Measurements from ENCODE around the gene SLC4A11. TPM values are rescaled to one million over a fixed set of nuclear protein-coding genes. Genes with fewer than 3 reads are reported as not detected.

The SLC4A11 gene
- total and polyA plus RNA-seq, 2 experiments from 2014 or later = 14.8 to 17.1 TPM

GRCh38 chr20:3209946-3210317 is 29.1 kb downstream of the SLC4A11 start:
- H3K27me3 Mint-ChIP-seq (ENCODE audit: insufficient read depth, low read depth, poor library complexity) = peaks cover 5% of the 10 kb centered on the region

More at GRCh38 chr20:3209946-3210317, 29.1 kb downstream of the SLC4A11 start:
- Histone ChIP-seq H3K4me1 (ENCODE audit: insufficient read depth) (0 out of 2 replicates have a peak, but pooled peaks cover 10% of the 10 kb centered on the region), H3K27me3 (ENCODE audit: insufficient read depth) (no peaks in the 10 kb centered on the region), H3K4me3 (peak overlapping the region; percentile 97), H4K20me1 (replicated peaks; ENCODE audit: insufficient read depth) (peaks cover 9% of the 10 kb centered on the region; the same call in 1 of the 2 replicates), H3K27ac (ENCODE audit: low read depth) (no peak overlapping the region), H3K79me2 (replicated peaks; ENCODE audit: insufficient read depth) (peaks cover 28% of the 10 kb centered on the region), H3K9me2 (ENCODE audit: insufficient read depth) (no peaks in the 10 kb centered on the region), H3F3A (replicated peaks; ENCODE audit: low read depth) (no peaks in the 10 kb centered on the region), H2AFZ (peak overlapping the region; percentile 94), H3K4me2 (peak overlapping the region; percentile 99), H3K36me3 (ENCODE audit: insufficient read depth) (peaks cover 3% of the 10 kb centered on the region; the same call in 1 of the 2 replicates)
- DNase-seq (ENCODE audit: low spot score) (no peak), ATAC-seq (peak; percentile 26; the same call in 2 of the 3 replicates)
- Mint-ChIP-seq H3K4me3 (peak overlapping the region; percentile 86), H3K27ac (peak overlapping the region; percentile 90), H3K4me1 (peaks cover 4% of the 10 kb centered on the region; the same call in 1 of the 3 replicates), H3K36me3 (ENCODE audit: low read depth) (peaks cover 20% of the 10 kb centered on the region), H3K9me3 (no peaks in the 10 kb centered on the region)
- no peak for TF ChIP-seq CREB1 (CRISPR knock-in tag; IDR thresholded peaks at IDR 0.05; ENCODE audit: low read depth)
- no peak for TF ChIP-seq EZH2 (IDR thresholded peaks at IDR 0.05; ENCODE audit: low read depth, unreplicated experiment)
- no peak for TF ChIP-seq ZNF331 (CRISPR knock-in tag; IDR thresholded peaks at IDR 0.05; ENCODE audit: low read depth)
- no peak for TF ChIP-seq STAT1 (IDR thresholded peaks at IDR 0.05; ENCODE audit: unreplicated experiment)
- TF ChIP-seq, protein P1, sequence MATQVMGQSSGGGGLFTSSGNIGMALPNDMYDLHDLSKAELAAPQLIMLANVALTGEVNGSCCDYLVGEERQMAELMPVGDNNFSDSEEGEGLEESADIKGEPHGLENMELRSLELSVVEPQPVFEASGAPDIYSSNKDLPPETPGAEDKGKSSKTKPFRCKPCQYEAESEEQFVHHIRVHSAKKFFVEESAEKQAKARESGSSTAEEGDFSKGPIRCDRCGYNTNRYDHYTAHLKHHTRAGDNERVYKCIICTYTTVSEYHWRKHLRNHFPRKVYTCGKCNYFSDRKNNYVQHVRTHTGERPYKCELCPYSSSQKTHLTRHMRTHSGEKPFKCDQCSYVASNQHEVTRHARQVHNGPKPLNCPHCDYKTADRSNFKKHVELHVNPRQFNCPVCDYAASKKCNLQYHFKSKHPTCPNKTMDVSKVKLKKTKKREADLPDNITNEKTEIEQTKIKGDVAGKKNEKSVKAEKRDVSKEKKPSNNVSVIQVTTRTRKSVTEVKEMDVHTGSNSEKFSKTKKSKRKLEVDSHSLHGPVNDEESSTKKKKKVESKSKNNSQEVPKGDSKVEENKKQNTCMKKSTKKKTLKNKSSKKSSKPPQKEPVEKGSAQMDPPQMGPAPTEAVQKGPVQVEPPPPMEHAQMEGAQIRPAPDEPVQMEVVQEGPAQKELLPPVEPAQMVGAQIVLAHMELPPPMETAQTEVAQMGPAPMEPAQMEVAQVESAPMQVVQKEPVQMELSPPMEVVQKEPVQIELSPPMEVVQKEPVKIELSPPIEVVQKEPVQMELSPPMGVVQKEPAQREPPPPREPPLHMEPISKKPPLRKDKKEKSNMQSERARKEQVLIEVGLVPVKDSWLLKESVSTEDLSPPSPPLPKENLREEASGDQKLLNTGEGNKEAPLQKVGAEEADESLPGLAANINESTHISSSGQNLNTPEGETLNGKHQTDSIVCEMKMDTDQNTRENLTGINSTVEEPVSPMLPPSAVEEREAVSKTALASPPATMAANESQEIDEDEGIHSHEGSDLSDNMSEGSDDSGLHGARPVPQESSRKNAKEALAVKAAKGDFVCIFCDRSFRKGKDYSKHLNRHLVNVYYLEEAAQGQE (IDR thresholded peaks at IDR 0.05; ENCODE audit: unreplicated experiment) = no peak
- no peak for TF ChIP-seq CTCF (conservative IDR thresholded peaks at IDR 0.05; ENCODE audit: low read depth in 2 of 2)
- no peak for TF ChIP-seq NANOG (IDR thresholded peaks at IDR 0.05; ENCODE audit: borderline replicate concordance)
- TF ChIP-seq ZNF114 (CRISPR knock-in tag; IDR thresholded peaks at IDR 0.05) = no peak
- no peak for TF ChIP-seq JUNB (IDR thresholded peaks at IDR 0.05; ENCODE audit: unreplicated experiment)
- TF ChIP-seq, protein P2, sequence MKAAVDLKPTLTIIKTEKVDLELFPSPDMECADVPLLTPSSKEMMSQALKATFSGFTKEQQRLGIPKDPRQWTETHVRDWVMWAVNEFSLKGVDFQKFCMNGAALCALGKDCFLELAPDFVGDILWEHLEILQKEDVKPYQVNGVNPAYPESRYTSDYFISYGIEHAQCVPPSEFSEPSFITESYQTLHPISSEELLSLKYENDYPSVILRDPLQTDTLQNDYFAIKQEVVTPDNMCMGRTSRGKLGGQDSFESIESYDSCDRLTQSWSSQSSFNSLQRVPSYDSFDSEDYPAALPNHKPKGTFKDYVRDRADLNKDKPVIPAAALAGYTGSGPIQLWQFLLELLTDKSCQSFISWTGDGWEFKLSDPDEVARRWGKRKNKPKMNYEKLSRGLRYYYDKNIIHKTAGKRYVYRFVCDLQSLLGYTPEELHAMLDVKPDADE (IDR thresholded peaks at IDR 0.05) = no peak
- TF ChIP-seq, protein P3, sequence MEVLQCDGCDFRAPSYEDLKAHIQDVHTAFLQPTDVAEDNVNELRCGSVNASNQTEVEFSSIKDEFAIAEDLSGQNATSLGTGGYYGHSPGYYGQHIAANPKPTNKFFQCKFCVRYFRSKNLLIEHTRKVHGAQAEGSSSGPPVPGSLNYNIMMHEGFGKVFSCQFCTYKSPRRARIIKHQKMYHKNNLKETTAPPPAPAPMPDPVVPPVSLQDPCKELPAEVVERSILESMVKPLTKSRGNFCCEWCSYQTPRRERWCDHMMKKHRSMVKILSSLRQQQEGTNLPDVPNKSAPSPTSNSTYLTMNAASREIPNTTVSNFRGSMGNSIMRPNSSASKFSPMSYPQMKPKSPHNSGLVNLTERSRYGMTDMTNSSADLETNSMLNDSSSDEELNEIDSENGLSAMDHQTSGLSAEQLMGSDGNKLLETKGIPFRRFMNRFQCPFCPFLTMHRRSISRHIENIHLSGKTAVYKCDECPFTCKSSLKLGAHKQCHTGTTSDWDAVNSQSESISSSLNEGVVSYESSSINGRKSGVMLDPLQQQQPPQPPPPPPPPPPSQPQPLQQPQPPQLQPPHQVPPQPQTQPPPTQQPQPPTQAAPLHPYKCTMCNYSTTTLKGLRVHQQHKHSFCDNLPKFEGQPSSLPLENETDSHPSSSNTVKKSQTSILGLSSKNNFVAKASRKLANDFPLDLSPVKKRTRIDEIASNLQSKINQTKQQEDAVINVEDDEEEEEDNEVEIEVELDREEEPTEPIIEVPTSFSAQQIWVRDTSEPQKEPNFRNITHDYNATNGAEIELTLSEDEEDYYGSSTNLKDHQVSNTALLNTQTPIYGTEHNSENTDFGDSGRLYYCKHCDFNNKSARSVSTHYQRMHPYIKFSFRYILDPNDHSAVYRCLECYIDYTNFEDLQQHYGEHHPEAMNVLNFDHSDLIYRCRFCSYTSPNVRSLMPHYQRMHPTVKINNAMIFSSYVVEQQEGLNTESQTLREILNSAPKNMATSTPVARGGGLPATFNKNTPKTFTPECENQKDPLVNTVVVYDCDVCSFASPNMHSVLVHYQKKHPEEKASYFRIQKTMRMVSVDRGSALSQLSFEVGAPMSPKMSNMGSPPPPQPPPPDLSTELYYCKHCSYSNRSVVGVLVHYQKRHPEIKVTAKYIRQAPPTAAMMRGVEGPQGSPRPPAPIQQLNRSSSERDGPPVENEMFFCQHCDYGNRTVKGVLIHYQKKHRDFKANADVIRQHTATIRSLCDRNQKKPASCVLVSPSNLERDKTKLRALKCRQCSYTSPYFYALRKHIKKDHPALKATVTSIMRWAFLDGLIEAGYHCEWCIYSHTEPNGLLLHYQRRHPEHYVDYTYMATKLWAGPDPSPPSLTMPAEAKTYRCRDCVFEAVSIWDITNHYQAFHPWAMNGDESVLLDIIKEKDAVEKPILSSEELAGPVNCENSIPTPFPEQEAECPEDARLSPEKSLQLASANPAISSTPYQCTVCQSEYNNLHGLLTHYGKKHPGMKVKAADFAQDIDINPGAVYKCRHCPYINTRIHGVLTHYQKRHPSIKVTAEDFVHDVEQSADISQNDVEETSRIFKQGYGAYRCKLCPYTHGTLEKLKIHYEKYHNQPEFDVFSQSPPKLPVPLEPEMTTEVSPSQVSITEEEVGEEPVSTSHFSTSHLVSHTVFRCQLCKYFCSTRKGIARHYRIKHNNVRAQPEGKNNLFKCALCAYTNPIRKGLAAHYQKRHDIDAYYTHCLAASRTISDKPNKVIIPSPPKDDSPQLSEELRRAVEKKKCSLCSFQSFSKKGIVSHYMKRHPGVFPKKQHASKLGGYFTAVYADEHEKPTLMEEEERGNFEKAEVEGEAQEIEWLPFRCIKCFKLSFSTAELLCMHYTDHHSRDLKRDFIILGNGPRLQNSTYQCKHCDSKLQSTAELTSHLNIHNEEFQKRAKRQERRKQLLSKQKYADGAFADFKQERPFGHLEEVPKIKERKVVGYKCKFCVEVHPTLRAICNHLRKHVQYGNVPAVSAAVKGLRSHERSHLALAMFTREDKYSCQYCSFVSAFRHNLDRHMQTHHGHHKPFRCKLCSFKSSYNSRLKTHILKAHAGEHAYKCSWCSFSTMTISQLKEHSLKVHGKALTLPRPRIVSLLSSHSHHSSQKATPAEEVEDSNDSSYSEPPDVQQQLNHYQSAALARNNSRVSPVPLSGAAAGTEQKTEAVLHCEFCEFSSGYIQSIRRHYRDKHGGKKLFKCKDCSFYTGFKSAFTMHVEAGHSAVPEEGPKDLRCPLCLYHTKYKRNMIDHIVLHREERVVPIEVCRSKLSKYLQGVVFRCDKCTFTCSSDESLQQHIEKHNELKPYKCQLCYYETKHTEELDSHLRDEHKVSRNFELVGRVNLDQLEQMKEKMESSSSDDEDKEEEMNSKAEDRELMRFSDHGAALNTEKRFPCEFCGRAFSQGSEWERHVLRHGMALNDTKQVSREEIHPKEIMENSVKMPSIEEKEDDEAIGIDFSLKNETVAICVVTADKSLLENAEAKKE (CRISPR knock-in tag; IDR thresholded peaks at IDR 0.05) = no peak
- TF ChIP-seq EZH2phosphoT487 (IDR thresholded peaks at IDR 0.05; ENCODE audit: unreplicated experiment) = no peak
- no peak for TF ChIP-seq POLR2AphosphoS5 (IDR thresholded peaks at IDR 0.05; ENCODE audit: low read depth)

Measured in GM23338 (cell line).